H9 (cell line): ENCODE results near the gene FSTL4. TPM values are rescaled to one million over a fixed set of nuclear protein-coding genes. Genes with fewer than 3 reads are reported as not detected.

Experiments
- DNase-seq: peaks from one replicate; pipeline ENCODE4 v3.0.0-alpha.2; 2017
- H2AFZ ChIP-seq: one replicate; pipeline ENCODE4 v1.6.1; 2013; ENCODE audit warnings: mild to moderate bottlenecking, low read length, control low read depth, moderate library complexity
- H2AK5ac ChIP-seq: 2 replicates; pipeline ENCODE4 v1.6.1; 2013; ENCODE audit warnings: low read length, control low read depth, mixed read lengths; ENCODE audit not compliant: insufficient read length
- H2BK120ac ChIP-seq: one replicate; pipeline ENCODE4 v1.6.1; 2013; ENCODE audit warnings: low read depth, mild to moderate bottlenecking, low read length, control low read depth, inconsistent platforms; ENCODE audit not compliant: poor library complexity, severe bottlenecking
- H2BK12ac ChIP-seq: 2 replicates; pipeline ENCODE4 v1.6.1; 2013; ENCODE audit warnings: low read length, control low read depth, mixed read lengths, low read depth; ENCODE audit not compliant: insufficient read length
- H2BK15ac ChIP-seq: 2 replicates; pipeline ENCODE4 v1.6.1; 2013; ENCODE audit warnings: low read depth, low read length, control low read depth
- H2BK20ac ChIP-seq: one replicate; pipeline ENCODE4 v1.6.1; 2013; ENCODE audit warnings: low read depth, mild to moderate bottlenecking, low read length, control low read depth, inconsistent platforms; ENCODE audit not compliant: poor library complexity, severe bottlenecking
- H2BK5ac ChIP-seq: 2 replicates; pipeline ENCODE4 v1.6.1; 2013; ENCODE audit warnings: low read length, control low read depth, mixed read lengths; ENCODE audit not compliant: insufficient read length
- H3K14ac ChIP-seq: 2 replicates; pipeline ENCODE4 v1.6.1; 2013; ENCODE audit warnings: low read length, control low read depth; ENCODE audit not compliant: insufficient read depth
- H3K18ac ChIP-seq: 2 replicates; pipeline ENCODE4 v1.6.1; 2013; ENCODE audit warnings: low read depth, mild to moderate bottlenecking, mixed read lengths, low read length, control low read depth; ENCODE audit not compliant: insufficient read length
- H3K23ac ChIP-seq: 2 replicates; pipeline ENCODE4 v1.6.1; 2013; ENCODE audit warnings: low read length, control low read depth, mixed read lengths, low read depth; ENCODE audit not compliant: insufficient read length
- H3K23me2 ChIP-seq: 2 replicates; pipeline ENCODE4 v1.6.1; 2013; ENCODE audit warnings: low read depth, mild to moderate bottlenecking, mixed read lengths, low read length, control low read depth; ENCODE audit not compliant: insufficient read length, poor library complexity, severe bottlenecking
- H3K27ac ChIP-seq: 2 replicates; pipeline ENCODE4 v1.5.1; 2013; ENCODE audit warnings: low read length, control low read depth, mixed read lengths, low read depth; ENCODE audit not compliant: insufficient read length
- H3K27me3 ChIP-seq: 2 replicates; pipeline ENCODE4 v1.6.1; 2013; ENCODE audit warnings: low read length, control low read depth, inconsistent platforms; ENCODE audit not compliant: insufficient read depth
- H3K4ac ChIP-seq: 2 replicates; pipeline ENCODE4 v1.6.1; 2013; ENCODE audit warnings: low read depth, mild to moderate bottlenecking, control low read depth, inconsistent platforms, low read length, moderate library complexity
- H3K4me1 ChIP-seq: 2 replicates; pipeline ENCODE4 v1.6.1; 2013; ENCODE audit warnings: low read length, control low read depth, inconsistent platforms; ENCODE audit not compliant: insufficient read depth
- H3K4me2 ChIP-seq: 2 replicates; pipeline ENCODE4 v1.6.1; 2013; ENCODE audit warnings: low read length, control low read depth, mixed read lengths; ENCODE audit not compliant: insufficient read length, insufficient read depth
- H3K56ac ChIP-seq: 2 replicates; pipeline ENCODE4 v1.6.1; 2013; ENCODE audit warnings: low read depth, mild to moderate bottlenecking, mixed read lengths, low read length, control low read depth; ENCODE audit not compliant: insufficient read length
- H3K79me1 ChIP-seq: 2 replicates; pipeline ENCODE4 v1.6.1; 2013; ENCODE audit warnings: low read depth, mild to moderate bottlenecking, moderate library complexity, low read length, control low read depth, inconsistent platforms; ENCODE audit not compliant: insufficient read depth, poor library complexity, severe bottlenecking
- H3K79me2 ChIP-seq: 2 replicates; pipeline ENCODE4 v1.6.1; 2013; ENCODE audit warnings: low read length, control low read depth, inconsistent platforms; ENCODE audit not compliant: insufficient read depth
- H3K9ac ChIP-seq: 2 replicates; pipeline ENCODE4 v1.6.1; 2013; ENCODE audit warnings: low read length, control low read depth, mixed read lengths; ENCODE audit not compliant: insufficient read length; ENCODE audit errors: extremely low read depth
- H3K9me3 ChIP-seq: one replicate; pipeline ENCODE4 v1.6.1; 2013; ENCODE audit warnings: low read depth, low read length, inconsistent platforms; ENCODE audit not compliant: control insufficient read depth
- H3T11ph ChIP-seq: one replicate; pipeline ENCODE4 v1.6.1; 2013; ENCODE audit warnings: mild to moderate bottlenecking, low read length, control low read depth, inconsistent platforms
- H4K20me1 ChIP-seq: one replicate; pipeline ENCODE4 v1.6.1; 2013; ENCODE audit not compliant: control insufficient read depth, insufficient read length, insufficient read depth
- H4K5ac ChIP-seq: 2 replicates; pipeline ENCODE4 v1.6.1; 2013; ENCODE audit warnings: low read depth, mild to moderate bottlenecking, mixed read lengths, low read length, control low read depth; ENCODE audit not compliant: insufficient read length
- H4K8ac ChIP-seq: replicated peaks from 2 replicates; pipeline ENCODE4 v1.6.1; 2013; ENCODE audit warnings: low read length, control low read depth, mixed read lengths, low read depth; ENCODE audit not compliant: insufficient read length
- H4K91ac ChIP-seq: 2 replicates; pipeline ENCODE4 v1.6.1; 2013; ENCODE audit warnings: low read depth, mild to moderate bottlenecking, moderate library complexity, mixed read lengths, low read length, control low read depth; ENCODE audit not compliant: insufficient read length
- H3K27ac Mint-ChIP-seq, 3 experiments: 2 replicates in 2 of 3; 3 replicates in 1 of 3; pipeline ENCODE4 v1.8.0; 2020 to 2021; ENCODE audit warnings: mixed read lengths in 3 of 3, mild to moderate bottlenecking in 1 of 3, moderate library complexity in 1 of 3
- H3K27me3 Mint-ChIP-seq: 2 replicates; pipeline ENCODE4 v1.8.0; 2021; ENCODE audit warnings: low read depth, mild to moderate bottlenecking, moderate library complexity, mixed read lengths
- H3K36me3 Mint-ChIP-seq, 3 experiments: 2 replicates in 2 of 3; 3 replicates in 1 of 3; pipeline ENCODE4 v1.8.0; 2020 to 2021; ENCODE audit warnings: low read depth in 3 of 3, mixed read lengths in 3 of 3; ENCODE audit not compliant: insufficient read depth in 1 of 3
- H3K4me1 Mint-ChIP-seq, 2 experiments: 2 replicates each; pipeline ENCODE4 v1.8.0; 2020; ENCODE audit warnings: mixed read lengths in 2 of 2
- H3K4me3 Mint-ChIP-seq, 2 experiments: 2 replicates in 1 of 2; 3 replicates in 1 of 2; pipeline ENCODE4 v1.8.0; 2020 to 2021; ENCODE audit warnings: mild to moderate bottlenecking in 2 of 2, mixed read lengths in 2 of 2, moderate library complexity in 1 of 2
- H3K9me3 Mint-ChIP-seq, 2 experiments: 2 replicates in 1 of 2; 3 replicates in 1 of 2; pipeline ENCODE4 v1.8.0; 2020; ENCODE audit warnings: mild to moderate bottlenecking in 2 of 2, mixed read lengths in 2 of 2, moderate library complexity in 1 of 2
- WGBS: extraction: QIAGEN DNeasy Blood & Tissue Kit; methylation state at CpG from one replicate; pipeline ENCODE4 v1.1.7; 2013; ENCODE audit warnings: missing lambda C conversion rate, low lambda C conversion rate, mixed read lengths; ENCODE audit not compliant: insufficient read length; ENCODE audit errors: extremely low coverage; 5-methylcytosine and 5-hydroxymethylcytosine counted together
- total RNA-seq: library from RNA; stranded (reverse); gene quantifications from 2 replicates; pipeline ENCODE4 v1.2.1, GENCODE V29; 2021
- TF ChIP-seq, protein P1 (sequence below): fragments of 200-600 bp; sonication (generic); conservative IDR thresholded peaks from 3 replicates; pipeline ENCODE4 v1.8.0; 2021; ENCODE audit warnings: antibody characterized with exemption, mild to moderate bottlenecking

The FSTL4 gene
- total RNA-seq, 1 experiment from 2014 or later = 5.7 TPM

DNA sequence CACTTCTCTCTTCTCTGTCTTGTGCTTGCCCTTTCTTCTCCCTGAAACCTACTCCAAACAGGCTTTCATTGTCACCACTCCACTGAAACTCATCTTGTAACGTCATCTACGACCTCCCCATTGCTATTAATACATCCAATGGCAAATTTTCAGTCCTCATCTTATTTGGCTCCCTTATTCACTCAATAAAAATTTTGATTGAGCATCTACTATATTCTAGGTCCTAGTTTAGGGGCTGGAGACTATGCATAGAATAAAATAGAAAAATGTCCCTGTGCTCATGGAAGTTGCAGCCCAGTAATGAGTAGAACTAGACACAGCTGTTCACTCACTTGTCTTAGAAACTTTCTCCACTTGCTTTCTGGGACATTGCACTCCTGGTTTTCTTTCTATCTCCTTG, 24.9 kb upstream of the FSTL4 start:
- peaks cover 4% of the 10 kb centered on the region; the same call in 1 of the 2 replicates for H3K4me1 ChIP-seq
- H3T11ph ChIP-seq = no peak overlapping the region
- Mint-ChIP-seq H3K27me3 (no peaks in the 10 kb centered on the region; the same call in 1 of the 2 replicates), H3K9me3 (peaks cover 0 to 3% of the 10 kb centered on the region in 2 experiments; a peak in 1 of 5 replicates), H3K36me3 (no peaks in the 10 kb centered on the region), H3K4me3 (no peak overlapping the region), H3K4me1 (peaks cover 3 to 6% of the 10 kb centered on the region in 2 experiments; a peak in 3 of 4 replicates), H3K27ac (no peak overlapping the region; a peak in 1 of 7 replicates)
- no peaks in the 10 kb centered on the region for H3K79me1 ChIP-seq
- no peak overlapping the region for H2BK20ac ChIP-seq
- TF ChIP-seq, protein P1, sequence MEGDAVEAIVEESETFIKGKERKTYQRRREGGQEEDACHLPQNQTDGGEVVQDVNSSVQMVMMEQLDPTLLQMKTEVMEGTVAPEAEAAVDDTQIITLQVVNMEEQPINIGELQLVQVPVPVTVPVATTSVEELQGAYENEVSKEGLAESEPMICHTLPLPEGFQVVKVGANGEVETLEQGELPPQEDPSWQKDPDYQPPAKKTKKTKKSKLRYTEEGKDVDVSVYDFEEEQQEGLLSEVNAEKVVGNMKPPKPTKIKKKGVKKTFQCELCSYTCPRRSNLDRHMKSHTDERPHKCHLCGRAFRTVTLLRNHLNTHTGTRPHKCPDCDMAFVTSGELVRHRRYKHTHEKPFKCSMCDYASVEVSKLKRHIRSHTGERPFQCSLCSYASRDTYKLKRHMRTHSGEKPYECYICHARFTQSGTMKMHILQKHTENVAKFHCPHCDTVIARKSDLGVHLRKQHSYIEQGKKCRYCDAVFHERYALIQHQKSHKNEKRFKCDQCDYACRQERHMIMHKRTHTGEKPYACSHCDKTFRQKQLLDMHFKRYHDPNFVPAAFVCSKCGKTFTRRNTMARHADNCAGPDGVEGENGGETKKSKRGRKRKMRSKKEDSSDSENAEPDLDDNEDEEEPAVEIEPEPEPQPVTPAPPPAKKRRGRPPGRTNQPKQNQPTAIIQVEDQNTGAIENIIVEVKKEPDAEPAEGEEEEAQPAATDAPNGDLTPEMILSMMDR = no peak
- H4K8ac ChIP-seq = no peak overlapping the region
- H2BK15ac ChIP-seq = no peak overlapping the region
- H3K18ac ChIP-seq = no peak overlapping the region
- H3K27ac ChIP-seq = no peak overlapping the region
- no peak overlapping the region for H2BK120ac ChIP-seq
- H3K14ac ChIP-seq = no peak overlapping the region
- H3K56ac ChIP-seq = no peak overlapping the region
- no peak overlapping the region for H3K9ac ChIP-seq
- no peak overlapping the region for H2AFZ ChIP-seq
- H2AK5ac ChIP-seq = no peak overlapping the region
- no peaks in the 10 kb centered on the region; the same call in 1 of the 2 replicates for H3K27me3 ChIP-seq
- H3K23me2 ChIP-seq = no peaks in the 10 kb centered on the region
- no peak overlapping the region for H2BK12ac ChIP-seq
- WGBS = no CpG with 5 or more reads among the region's 2 CpGs
- no peak overlapping the region for H3K4me2 ChIP-seq
- no peaks in the 10 kb centered on the region for H4K20me1 ChIP-seq
- H2BK5ac ChIP-seq = no peak overlapping the region
- no peak overlapping the region for H3K4ac ChIP-seq
- H3K9me3 ChIP-seq = no peaks in the 10 kb centered on the region
- no peak overlapping the region for H4K5ac ChIP-seq
- H3K79me2 ChIP-seq = no peaks in the 10 kb centered on the region
- DNase-seq = no peak
- no peak overlapping the region for H4K91ac ChIP-seq
- H3K23ac ChIP-seq = no peak overlapping the region
